SH-SY5Y (cell line): Measurements from ENCODE around the gene RPRD1B.

Source experiments
- GATA2 ChIP-seq: IDR thresholded peaks from 2 replicates; pipeline ENCODE4 v1.6.1; 2011; ENCODE audit warnings: mild to moderate bottlenecking, low read depth, low read length
- GATA3 ChIP-seq: IDR thresholded peaks from 2 replicates; pipeline ENCODE4 v1.6.1; 2011; ENCODE audit warnings: low read depth, mild to moderate bottlenecking, low read length, moderate library complexity

- TF ChIP-seq GATA3 = no peak
- no peak for TF ChIP-seq GATA2
Measured at GRCh38 chr20:38127920-38128528, 94.5 kb downstream of the RPRD1B start.
